ENCODE results near the gene ACR.
"Not testable (repeated sequence)": the region's sequence is repeated elsewhere in the genome, so short reads cannot be mapped to it uniquely, and the experiment has no call there.

Gene ACR

DNA sequence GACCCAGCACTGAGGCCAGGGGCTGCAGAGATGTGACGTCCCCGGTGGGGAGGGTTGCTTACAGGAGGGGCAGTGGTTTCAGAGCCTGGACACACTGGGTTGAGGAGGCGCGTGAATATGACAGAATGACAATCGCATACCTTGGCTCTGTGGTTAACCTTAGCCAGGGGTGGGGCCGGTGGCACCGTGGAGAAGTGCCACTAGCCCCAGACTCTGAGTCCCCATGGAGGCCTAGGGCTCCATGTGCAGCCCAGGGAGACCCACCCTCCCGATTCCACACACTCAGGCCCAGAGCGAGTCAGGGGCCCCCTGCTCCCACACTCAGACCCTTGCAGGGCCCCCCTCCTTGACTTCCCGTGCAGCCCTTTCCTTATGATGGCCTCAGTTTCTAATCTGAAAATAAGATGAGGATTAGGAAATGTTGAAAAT lies 3.6 kb upstream of the ACR start:
- no peak for DNase-seq

DNA sequence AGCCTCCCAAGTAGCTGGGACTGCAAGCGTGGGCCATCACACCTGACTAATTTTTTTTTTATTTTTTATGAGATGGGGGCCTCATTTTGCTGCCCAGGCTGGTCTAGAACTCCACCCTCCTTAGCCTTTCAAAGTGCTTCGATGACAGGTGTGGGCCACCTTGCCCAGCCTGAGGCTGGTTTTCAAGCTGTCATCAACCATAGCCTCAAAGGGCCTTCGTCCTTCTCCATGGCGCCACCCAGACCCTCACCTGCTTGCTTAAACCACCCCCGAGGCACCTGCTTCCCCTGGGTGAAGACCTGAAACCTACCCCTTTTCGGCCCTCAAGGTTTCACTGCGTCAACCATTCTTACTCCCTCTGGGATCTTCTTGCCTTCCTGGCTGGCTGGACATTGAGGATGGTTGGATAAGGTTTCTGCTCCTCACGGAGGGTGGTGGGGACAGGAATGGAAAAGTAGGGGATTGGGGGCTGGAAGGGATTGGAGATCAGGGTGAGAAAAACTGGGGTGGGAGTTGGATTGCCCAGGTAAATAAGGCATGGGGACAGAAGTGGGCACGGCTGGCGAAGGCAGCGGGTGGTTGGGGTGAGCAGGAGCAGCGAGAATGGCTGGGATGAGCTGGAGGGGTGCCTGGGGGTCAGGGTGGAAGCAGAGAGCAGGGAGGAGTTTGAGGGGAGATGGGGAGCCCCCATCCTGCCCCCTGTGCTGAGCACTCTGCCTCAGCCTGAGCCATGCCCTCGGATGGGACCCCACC lies 2.8 kb upstream of the ACR start:
- DNase-seq: no peak

DNA sequence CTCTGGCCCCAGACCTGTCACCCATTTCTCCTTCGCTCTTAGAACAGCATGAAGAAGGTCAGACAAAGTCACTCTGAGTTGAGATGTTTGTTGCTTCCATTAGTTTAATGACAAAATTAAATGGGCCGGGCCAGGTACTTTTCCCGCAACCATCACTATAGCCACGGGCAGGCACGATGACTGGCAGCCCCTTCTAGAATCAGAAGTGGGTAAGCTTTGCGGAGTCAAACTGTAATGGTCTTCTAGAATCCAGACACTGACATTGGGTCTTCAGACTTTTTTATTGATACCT lies 2.3 kb upstream of the ACR start:
- no peak for DNase-seq

DNA sequence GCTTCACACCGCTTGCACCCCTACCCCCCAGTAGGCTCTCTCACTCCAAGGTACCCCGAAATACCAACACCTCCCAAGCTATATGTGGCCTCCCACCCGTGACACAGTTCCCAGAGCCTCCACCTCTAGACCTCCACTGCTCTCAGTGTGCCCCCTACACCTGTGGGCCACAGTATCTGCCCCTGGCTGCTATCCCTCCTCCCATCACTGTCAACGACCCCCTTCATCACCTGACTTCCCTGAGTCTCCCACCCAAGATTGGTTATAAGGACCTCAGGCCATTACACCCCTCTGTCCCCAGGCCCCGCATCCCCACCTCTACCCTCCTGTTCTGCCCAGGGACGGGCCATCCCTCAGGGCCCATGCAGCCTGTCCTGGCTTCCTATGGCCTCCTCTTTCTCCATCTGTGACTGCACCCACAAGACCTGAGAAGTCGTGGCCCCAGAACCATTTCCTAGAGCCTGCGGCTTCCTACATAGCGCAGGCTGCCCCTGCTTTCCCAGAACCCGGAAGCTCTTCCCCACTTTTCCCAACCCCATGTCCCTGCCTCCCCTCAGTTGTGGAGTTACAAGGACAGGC lies 734 bp downstream of the ACR start:
- DNase-seq: no peak

DNA sequence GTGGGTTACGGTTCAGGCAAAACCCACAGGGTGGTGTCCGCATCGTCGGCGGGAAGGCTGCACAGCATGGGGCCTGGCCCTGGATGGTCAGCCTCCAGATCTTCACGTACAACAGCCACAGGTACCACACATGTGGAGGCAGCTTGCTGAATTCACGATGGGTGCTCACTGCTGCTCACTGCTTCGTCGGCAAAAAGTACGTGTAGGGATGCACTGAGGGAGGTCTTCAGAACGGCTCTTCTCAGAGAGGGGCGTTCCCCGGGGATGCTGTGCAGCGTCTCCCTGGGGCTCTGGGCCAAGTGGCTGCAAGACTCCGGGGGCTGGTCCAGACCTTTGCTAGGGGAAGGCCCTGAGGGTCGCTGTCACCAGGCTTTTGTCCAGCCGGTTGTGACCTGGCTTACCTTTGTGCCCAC lies 1.3 kb downstream of the ACR start:
- no peak for DNase-seq

DNA sequence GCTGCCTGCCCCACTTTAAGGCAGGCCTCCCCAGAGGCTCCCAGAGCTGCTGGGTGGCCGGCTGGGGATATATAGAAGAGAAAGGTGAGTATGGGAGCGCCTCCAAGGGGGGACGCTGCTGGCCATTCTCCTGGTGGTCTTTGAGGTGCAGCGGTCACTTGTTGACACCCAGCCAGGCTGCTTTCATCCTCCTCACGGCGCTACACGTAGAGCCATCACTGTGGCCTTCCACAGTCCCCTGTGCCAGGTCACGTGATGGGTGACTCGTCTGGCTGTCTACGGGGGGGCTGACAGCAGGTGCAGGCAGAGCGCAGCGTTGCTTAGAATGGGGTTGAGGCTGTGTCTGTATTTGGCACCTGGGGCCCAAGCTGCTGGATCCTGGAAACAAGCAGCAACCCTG lies 1.9 kb downstream of the ACR start:
- no peak for DNase-seq

DNA sequence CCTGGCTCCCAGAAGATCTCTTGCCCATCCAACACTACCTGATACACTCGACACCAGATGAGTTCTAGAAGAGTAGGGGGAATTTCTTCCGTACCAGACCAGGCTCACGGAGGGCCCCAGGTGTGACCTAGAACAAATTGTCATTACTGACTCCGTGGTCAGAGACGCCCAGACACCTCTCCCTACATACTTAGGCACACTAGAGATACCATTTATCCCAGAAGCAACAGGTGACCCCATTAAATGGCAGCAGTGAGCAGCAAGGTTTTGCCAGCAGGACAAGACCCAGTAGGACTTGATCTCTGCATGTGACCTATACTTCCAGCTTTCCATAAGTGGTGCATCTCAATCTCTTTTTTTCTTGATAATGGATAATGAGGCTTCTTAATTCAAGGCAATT lies 2.7 kb downstream of the ACR start:
- not testable (repeated sequence) for DNase-seq

DNA sequence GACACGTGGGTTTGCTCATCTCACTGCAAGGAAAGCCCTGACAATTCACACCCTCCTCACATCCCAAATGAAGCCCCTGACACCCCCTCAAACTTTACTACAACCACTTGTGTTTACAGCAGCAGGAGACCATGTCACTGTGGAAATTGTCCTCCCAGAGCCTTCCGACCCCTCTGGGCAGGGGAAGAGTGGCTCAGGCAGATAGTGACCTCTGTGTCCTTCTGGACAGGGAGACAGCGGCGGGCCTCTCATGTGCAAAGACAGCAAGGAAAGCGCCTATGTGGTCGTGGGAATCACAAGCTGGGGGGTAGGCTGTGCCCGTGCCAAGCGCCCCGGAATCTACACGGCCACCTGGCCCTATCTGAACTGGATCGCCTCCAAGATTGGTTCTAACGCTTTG lies 6.4 kb downstream of the ACR start:
- DNase-seq: not testable (repeated sequence)

DNA sequence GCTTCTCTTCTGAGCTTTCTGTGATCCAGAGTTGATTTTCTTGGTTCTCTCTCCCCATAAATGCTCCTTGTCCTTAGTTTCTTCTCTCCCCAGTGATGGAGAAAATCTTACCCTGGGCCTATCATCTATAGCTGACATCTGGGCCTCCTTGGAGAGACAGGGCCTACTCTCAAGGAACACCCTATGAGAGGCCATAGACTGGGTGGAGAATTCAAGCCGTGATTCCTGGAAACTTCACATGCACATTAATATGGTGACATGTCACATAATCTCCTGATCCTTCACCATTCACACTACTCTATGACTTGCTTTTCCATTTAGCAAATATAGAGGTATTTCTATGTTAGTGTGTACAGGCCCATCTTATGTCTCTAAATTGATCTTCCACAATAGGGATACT lies 9.5 kb downstream of the ACR start:
- DNase-seq: not testable (repeated sequence)

DNA sequence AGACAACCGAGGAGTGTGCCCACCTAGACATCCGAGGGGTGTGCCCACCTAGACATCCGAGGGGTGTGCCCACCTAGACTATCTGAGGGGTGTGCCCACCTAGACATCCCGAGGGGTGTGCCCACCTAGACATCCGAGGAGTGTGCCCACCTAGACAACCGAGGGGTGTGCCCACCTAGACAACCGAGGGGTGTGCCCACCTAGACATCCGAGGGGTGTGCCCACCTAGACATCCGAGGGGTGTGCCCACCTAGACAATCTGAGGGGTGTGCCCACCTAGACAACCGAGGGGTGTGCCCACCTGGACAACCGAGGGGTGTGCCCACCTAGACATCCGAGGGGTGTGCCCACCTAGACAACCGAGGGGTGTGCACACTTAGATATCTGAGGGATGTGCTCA lies 10.6 kb downstream of the ACR start:
- DNase-seq: not testable (repeated sequence)

DNA sequence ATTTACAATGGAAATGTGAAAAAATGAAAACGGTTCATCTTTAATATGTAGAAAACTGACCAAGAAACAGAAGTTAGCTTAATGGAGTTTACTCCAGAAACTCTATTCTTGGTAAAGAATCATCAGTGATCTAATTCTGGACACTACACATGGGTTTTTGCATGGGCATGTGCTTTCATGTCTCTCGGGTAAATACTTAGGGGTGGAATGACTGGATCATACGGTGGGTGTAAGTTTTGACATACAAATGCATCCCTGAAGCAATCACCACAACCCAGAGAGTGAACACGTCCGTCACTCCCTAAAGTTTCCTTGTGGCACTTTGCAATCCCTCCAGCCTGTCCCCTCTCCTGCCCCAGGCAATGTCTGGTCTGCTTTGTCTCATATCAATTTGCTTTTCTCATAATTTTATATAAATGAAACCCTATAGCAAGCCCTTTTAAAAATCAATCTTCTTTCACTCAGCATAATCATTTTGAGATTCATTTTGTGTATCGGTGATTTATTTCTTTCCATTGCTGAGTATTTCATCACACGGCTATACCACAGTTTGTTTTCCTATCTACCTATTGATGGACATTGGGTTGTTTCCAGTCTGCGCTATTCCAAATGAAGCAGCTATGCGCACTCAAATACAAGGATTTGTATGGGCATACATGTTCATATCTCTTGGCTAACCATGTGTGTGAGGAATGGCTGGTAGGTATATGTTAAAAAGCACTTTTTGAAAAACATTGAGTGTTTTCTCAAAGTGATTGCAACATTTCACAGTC lies 11.5 kb downstream of the ACR start:
- DNase-seq: not testable (repeated sequence)

DNA sequence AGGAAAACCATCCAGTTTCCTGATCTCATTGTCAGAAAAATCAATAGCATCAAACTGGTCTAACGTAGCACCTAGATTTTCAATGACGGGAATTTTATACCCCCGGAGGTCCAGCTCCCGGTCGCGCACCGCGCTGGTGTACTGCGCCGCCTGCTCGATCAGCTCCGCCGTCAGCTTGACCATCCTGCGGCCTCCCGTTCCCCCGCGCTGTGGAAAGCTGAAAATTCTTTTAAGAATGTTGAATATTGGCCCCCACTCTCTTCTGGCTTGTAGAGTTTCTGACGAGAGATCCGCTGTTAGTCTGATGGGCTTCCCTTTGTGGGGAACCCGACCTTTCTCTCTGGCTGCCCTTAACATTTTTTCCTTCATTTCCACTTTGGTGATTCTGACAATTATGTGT lies 17.2 kb downstream of the ACR start:
- DNase-seq: not testable (repeated sequence)

DNA sequence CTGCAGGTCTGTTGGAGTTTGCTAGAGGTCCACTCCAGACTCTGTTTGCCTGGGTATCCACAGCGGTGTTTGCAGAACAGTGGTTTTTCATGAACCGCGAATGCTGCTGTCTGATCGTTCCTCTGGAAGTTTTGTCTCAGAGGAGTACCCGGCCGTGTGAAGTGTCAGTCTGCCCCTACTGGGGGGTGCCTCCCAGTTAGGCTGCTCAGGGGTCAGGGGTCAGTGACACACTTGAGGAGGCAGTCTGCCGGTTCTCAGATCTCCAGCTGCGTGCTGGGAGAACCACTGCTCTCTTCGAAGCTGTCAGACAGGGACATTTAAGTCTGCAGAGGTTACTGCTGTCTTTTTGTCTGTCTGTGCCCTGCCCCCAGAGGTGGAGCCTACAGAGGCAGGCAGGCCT lies 18.4 kb downstream of the ACR start:
- DNase-seq: not testable (repeated sequence)

DNA sequence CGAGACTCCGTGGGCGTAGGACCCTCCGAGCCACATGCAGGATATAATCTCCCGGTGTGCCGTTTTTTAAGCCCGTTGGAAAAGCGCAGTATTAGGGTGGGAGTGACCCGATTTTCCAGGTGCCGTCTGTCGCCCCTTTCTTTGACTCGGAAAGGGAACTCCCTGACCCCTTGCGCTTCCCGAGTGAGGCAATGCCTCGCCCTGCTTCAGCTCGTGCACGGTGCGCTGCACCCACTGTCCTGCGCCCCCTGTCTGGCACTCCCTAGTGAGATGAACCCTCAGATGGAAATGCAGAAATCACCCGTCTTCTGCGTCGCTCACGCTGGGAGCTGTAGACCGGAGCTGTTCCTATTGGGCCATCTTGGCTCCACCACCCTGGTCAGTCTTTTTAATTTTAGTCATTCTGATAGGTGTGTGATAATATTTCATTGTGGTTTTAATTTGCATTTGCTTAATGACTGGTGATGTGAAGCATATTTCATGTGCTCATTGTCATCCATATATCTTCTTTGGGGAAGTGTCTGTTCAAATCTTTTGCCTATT lies 19.0 kb downstream of the ACR start:
- peak; percentile 61 for DNase-seq

DNA sequence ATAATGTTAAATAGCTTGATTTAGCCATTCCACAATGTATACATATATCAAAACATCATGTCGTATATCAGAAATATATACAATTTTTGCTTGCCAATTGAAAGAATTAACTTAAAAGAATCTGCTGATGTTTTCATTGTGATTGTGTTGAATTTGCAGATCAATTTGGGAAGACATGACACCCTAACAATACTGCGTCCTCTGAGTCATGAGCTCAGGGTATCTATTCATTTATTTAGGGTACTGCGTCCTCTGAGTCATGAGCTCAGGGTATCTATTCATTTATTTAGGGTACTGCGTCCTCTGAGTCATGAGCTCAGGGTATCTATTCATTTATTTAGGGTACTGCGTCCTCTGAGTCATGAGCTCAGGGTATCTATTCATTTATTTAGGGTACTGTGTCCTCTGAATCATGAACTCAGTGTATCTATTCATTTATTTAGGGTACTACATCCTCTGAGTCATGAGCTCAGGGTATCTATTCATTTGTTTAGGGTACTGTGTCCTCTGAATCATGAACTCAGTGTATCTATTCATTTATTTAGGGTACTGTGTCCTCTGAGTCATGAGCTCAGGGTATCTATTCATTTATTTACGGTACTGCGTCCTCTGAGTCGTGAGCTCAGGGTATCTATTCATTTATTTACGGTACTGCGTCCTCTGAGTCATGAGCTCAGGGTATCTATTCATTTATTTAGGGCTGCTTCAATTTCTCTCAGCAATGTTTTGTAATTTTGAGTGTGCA lies 21.8 kb downstream of the ACR start:
- not testable (repeated sequence) for DNase-seq

DNA sequence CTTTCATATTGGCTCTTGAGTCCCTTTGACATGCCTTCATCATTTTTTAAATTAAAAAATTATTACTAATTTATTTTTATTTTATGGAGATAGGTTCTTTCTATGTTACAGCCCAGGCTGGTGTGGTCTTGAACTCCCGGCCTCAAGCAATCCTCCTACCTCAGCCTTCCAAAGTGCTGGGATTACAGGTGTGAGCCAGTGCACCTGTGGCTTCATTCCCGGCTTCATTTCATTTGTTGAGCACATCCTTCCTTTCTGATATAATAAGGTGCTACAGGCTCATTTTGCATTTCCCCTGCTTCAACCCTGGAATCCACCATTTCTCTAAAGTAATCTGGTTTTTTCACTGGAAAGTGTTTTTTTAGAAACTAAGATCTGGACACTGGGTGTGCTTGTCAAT lies 23.8 kb downstream of the ACR start:
- DNase-seq: not testable (repeated sequence)

DNA sequence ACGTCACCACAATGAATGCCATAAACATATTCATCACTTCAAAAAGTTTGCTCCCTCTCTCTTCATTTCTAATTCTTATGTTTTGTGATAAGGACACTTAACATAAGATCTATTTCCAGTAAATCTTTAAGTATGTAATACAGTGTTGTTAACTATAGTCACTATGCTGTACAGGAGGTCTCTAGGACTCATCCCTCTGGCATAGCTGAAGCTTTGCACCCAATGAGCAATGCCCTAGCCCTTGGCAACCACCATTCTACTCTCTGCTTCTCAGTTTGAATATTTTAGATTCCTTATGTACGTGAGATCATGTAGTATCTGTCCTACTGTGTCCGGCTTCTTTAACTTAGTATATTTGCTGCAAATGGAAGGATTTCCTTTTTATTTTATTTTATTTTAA lies 26.3 kb downstream of the ACR start:
- not testable (repeated sequence) for DNase-seq

DNA sequence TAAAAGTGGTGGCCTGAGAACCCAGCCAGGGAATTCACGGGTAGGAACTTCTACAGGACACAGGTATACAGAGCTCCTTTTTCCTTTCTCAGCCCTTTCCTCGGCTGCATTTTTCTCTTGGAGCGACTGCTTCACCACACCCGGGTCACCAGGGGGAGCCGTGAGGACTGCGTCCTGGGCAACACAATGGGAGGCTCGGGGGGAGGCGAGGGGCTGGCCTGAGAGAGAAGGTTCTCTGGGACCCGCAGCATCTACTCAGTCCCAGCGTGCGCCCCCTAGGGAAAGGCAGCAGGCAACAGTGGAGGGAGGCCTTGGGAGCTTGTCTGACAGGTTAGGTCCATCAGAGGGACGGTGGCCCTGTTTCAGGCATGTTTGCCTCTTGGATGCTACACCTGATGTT lies 37.1 kb downstream of the ACR start:
- not testable (repeated sequence) for DNase-seq

DNA sequence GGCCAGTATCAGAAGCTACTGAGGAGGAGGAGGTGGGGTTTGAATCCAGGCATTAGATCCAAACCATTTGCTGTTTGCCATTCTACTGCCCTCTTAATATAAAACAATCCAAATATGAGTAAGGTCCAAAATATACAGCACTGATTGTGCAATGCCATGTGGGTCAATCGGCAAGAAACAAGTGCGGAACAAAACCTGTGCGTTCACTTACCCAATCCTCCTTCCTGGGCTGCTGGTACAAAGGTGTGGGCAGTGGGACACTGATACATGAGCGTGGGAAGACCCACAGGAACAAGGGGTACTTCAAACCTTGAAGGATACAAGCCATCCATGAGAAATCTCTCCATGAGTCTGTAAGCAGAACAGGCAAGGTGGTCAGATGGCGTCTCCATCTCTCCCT lies 39.6 kb downstream of the ACR start:
- DNase-seq: not testable (repeated sequence)

DNA sequence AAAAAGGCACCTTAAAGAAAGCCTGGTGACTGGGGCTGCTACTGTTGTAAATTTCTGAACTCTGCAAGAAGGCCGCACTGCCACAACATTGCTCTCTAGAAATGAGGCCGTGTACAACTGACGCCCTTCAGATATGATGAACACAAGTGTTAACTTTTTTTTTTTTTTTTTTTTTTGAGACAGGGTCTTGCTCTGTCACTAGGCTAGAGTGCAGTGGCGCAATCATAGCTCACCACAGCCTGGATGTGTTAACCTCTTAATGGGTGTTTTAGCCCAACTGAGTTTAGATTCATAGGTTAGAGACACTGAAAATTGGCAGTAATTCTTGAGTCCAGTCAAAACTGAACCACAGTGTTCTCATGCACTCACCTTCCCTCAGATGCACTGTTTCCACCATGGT lies 42.2 kb downstream of the ACR start:
- not testable (repeated sequence) for DNase-seq

DNA sequence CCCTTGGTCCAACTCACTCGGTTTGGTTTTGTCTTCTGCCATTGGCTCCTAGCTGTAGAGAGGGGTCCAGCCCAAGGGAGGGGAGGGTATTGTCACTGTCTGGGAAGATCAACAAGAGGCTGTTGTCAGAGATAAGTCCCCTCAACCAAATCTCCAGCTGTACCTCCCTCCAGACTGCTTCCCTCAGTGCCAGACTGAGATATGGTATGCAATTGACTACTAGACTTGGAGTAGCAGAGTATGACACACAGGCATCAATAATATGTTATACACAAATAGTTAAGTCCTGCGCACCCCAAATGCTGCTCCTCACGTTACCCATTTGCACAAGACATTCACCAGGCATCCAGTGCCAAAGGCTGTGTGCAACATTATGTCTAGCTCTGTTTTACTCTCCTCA lies 44.2 kb downstream of the ACR start:
- DNase-seq: not testable (repeated sequence)

DNA sequence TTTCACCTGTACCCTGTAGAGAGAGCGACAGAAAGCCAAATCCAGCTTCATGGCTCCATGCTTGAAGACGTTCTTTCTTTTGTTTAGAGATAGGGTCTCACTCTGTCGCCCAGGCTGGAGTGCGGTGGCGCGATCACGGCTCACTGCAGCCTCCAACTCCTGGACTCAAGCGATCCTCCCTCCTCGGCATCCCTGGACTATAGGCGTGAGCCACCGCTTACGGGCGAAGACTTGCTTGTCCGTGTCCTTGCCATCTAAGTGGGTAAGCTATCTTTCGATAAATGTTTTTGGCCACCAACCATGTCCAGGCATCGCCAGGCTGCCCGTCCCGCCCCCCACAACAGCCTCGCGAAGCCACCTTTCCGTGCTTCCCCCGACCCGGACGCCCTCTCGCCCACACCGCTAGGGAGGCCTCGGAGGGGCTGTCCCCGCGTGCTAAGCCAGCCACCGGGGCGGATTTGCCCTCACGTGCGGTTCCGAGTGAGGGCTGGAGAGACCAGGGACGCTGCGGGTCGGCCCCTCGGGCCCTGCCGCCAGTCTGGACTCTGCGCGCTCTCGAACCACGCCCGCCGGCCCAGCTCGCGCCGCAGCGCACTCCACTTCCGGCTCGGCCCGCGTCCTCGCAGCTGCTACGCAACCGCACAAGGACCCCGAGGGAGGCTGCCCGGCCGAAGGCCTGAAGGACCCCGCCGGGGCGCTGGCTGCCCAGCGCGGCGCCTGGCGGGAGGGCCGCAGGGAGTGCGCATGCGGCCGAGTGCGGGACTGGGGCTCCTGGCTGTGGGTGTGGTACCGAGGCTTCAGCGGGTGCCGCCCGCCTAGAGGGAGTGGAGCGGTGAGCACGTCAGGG lies 45.3 kb downstream of the ACR start, which contains the start of gene RABL2B:
Gene RABL2B, minus strand, starts transcription at position 604 of the 847 bp plus-strand sequence. CDS start 1,342 bp downstream, outside the sequence.
- peak; percentile 84 for DNase-seq
